ENCODE data around the gene KCNH1.

The KCNH1 gene

GRCh38 chr1:210787800-210788199 is 346.1 kb downstream of the KCNH1 start:
- TF ChIP-seq, protein P1, sequence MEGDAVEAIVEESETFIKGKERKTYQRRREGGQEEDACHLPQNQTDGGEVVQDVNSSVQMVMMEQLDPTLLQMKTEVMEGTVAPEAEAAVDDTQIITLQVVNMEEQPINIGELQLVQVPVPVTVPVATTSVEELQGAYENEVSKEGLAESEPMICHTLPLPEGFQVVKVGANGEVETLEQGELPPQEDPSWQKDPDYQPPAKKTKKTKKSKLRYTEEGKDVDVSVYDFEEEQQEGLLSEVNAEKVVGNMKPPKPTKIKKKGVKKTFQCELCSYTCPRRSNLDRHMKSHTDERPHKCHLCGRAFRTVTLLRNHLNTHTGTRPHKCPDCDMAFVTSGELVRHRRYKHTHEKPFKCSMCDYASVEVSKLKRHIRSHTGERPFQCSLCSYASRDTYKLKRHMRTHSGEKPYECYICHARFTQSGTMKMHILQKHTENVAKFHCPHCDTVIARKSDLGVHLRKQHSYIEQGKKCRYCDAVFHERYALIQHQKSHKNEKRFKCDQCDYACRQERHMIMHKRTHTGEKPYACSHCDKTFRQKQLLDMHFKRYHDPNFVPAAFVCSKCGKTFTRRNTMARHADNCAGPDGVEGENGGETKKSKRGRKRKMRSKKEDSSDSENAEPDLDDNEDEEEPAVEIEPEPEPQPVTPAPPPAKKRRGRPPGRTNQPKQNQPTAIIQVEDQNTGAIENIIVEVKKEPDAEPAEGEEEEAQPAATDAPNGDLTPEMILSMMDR (IDR thresholded peaks at IDR 0.05; ENCODE audit: insufficient read depth, low read depth, low read length, missing control alignments): no peak
- DNase-seq (ENCODE audit: low read depth): no peak

GRCh38 chr1:210786546-210786945 is 347.4 kb downstream of the KCNH1 start:
- DNase-seq (ENCODE audit: low read depth): no peak
- TF ChIP-seq, protein P1 (IDR thresholded peaks at IDR 0.05; ENCODE audit: insufficient read depth, low read depth, low read length, missing control alignments): no peak
- H3K4me3 ChIP-seq (ENCODE audit: low read depth, low read length): no peak overlapping the region

More at GRCh38 chr1:210787800-210788199, 346.1 kb downstream of the KCNH1 start:
- no peak overlapping the region for H3K4me3 ChIP-seq (ENCODE audit: low read depth, low read length)

- H3K4me3 ChIP-seq (ENCODE audit: low read depth, low read length): no peak overlapping the region
- TF ChIP-seq, protein P1 (IDR thresholded peaks at IDR 0.05; ENCODE audit: insufficient read depth, low read depth, low read length, missing control alignments): no peak
- DNase-seq (ENCODE audit: low read depth): no peak
Observed at GRCh38 chr1:210783925-210784324, 350.0 kb downstream of the KCNH1 start.

GRCh38 chr1:210781652-210782051 is 352.3 kb downstream of the KCNH1 start:
- TF ChIP-seq, protein P1 (IDR thresholded peaks at IDR 0.05; ENCODE audit: insufficient read depth, low read depth, low read length, missing control alignments): no peak
- no peak overlapping the region for H3K4me3 ChIP-seq (ENCODE audit: low read depth, low read length)
- no peak for DNase-seq (ENCODE audit: low read depth)

- no peak for DNase-seq (ENCODE audit: low read depth)
- TF ChIP-seq, protein P1 (IDR thresholded peaks at IDR 0.05; ENCODE audit: insufficient read depth, low read depth, low read length, missing control alignments): no peak
- H3K4me3 ChIP-seq (ENCODE audit: low read depth, low read length): no peak overlapping the region
Observed at GRCh38 chr1:210779269-210779668, 354.7 kb downstream of the KCNH1 start.

GRCh38 chr1:210777914-210778313 is 356.0 kb downstream of the KCNH1 start:
- TF ChIP-seq, protein P1 (IDR thresholded peaks at IDR 0.05; ENCODE audit: insufficient read depth, low read depth, low read length, missing control alignments): no peak
- DNase-seq (ENCODE audit: low read depth): no peak
- no peak overlapping the region for H3K4me3 ChIP-seq (ENCODE audit: low read depth, low read length)

DNA sequence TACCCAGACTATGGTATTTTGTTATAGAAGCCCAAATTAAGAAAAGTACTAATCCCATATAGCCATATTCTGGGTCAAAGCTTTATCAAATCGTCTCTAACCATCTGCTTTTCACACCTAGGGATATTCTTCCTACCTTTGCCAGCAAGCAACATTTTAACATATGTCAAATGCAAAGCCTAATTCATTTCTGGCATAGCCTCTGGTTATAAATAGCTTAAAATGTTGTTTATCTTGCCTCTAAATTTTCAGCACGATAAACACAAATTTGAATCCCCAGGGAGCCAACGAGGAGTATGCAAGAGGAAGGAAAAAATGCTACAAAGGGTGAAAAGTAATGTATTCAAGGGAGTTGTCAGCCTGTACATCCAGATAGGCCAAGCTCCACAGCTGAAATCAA is 357.2 kb downstream of the KCNH1 start:
- DNase-seq (ENCODE audit: low read depth): no peak
- TF ChIP-seq, protein P1 (IDR thresholded peaks at IDR 0.05; ENCODE audit: insufficient read depth, low read depth, low read length, missing control alignments): no peak
- H3K4me3 ChIP-seq (ENCODE audit: low read depth, low read length): no peak overlapping the region
